GM12891 (cell line): ENCODE measurements around the gene NAGPA.

ENCODE experiments used
- POLR2A ChIP-seq: IDR thresholded peaks from 2 replicates; pipeline ENCODE4 v1.6.1; 2011; ENCODE audit warnings: low read depth, low read length, control low read depth
- POLR2AphosphoS5 ChIP-seq: IDR thresholded peaks from 2 replicates; pipeline ENCODE4 v1.6.1; 2011; ENCODE audit warnings: low read depth, low read length, control low read depth
- SPI1 ChIP-seq: IDR thresholded peaks from 2 replicates; pipeline ENCODE4 v1.6.1; 2011; ENCODE audit warnings: low read depth, low read length, control low read depth
- TAF1 ChIP-seq: IDR thresholded peaks from 2 replicates; pipeline ENCODE4 v1.6.1; 2011; ENCODE audit warnings: low read depth, low read length, control low read depth

- no peak for TF ChIP-seq POLR2AphosphoS5
- no peak for TF ChIP-seq TAF1
- no peak for TF ChIP-seq POLR2A
- TF ChIP-seq SPI1, result no peak
Measured at GRCh38 chr16:5072334-5073278, 38.9 kb upstream of the NAGPA start.
